Naive thymus-derived CD8-positive, alpha-beta T cell (primary cell): ENCODE results near the gene ATG12. TPM values are rescaled to one million over a fixed set of nuclear protein-coding genes. Genes with fewer than 3 reads are reported as not detected.

Experiments used
- ATAC-seq, 2 donors: fragments of 150-1000 bp; cut with Tn5 transposase in 1 of 2; sonication (Bioruptor Pico), chemical (Tn5 transposase) in 1 of 2; 1 replicate in 1 of 2; 2 replicates in 1 of 2; pipeline ENCODE4 v1.10.0; 2021; ENCODE audit warnings: mild to moderate bottlenecking in 2 of 2, moderate library complexity in 2 of 2
- POLR2A ChIA-PET: fragments of 350-600 bp; sonication (Branson Sonifier 250); formaldehyde crosslinking; loops from one replicate; lab custom pipeline; 2021; ENCODE audit warnings: antibody characterized with exemption; lab: Charles Lee
- DNase-seq, 10 donors: peaks; one replicate each; pipeline versions ENCODE4 v3.0.0 to v3.0.0-alpha.2; 2020 to 2022
- H3K27ac Mint-ChIP-seq, 10 donors: one replicate each; pipeline ENCODE4 v1.8.0; 2020 to 2022; ENCODE audit warnings: mild to moderate bottlenecking in 10 of 10, mixed read lengths in 10 of 10, moderate library complexity in 4 of 10, inconsistent platforms in 1 of 10
- H3K27me3 Mint-ChIP-seq, 5 donors: one replicate each; pipeline ENCODE4 v1.8.0; 2021 to 2022; ENCODE audit warnings: mixed read lengths in 5 of 5
- H3K36me3 Mint-ChIP-seq, 3 donors: one replicate each; pipeline ENCODE4 v1.8.0; 2020 to 2022; ENCODE audit warnings: mixed read lengths in 3 of 3, mild to moderate bottlenecking in 2 of 3, inconsistent platforms in 1 of 3
- H3K4me1 Mint-ChIP-seq, 4 donors: one replicate each; pipeline ENCODE4 v1.8.0; 2021 to 2022; ENCODE audit warnings: mixed read lengths in 4 of 4
- H3K4me3 Mint-ChIP-seq, 10 donors: one replicate each; pipeline ENCODE4 v1.8.0; 2020 to 2022; ENCODE audit warnings: mild to moderate bottlenecking in 10 of 10, mixed read lengths in 10 of 10, moderate library complexity in 6 of 10, inconsistent platforms in 1 of 10
- H3K9me3 Mint-ChIP-seq, 9 donors: one replicate each; pipeline ENCODE4 v1.8.0; 2020 to 2022; ENCODE audit warnings: mixed read lengths in 9 of 9, mild to moderate bottlenecking in 3 of 9, inconsistent platforms in 1 of 9, moderate library complexity in 1 of 9
- polyA plus RNA-seq, 3 donors: library from polyadenylated mRNA; unstranded; fragments of 300-500 nt; fragmentation: Illumina TruSeq; gene quantifications; one replicate each; pipeline ENCODE4 v1.2.3, GENCODE V29; 2021
- total RNA-seq, 8 experiments: library from RNA in 2 of 8; stranded (reverse) in 2 of 8; gene quantifications; one replicate each; pipeline ENCODE4 v1.2.3 and lab custom pipeline; 2021 to 2026

Gene ATG12
- total and polyA plus RNA-seq, 5 experiments from 2014 or later: 71.6 to 126 (median 90.6) TPM

DNA sequence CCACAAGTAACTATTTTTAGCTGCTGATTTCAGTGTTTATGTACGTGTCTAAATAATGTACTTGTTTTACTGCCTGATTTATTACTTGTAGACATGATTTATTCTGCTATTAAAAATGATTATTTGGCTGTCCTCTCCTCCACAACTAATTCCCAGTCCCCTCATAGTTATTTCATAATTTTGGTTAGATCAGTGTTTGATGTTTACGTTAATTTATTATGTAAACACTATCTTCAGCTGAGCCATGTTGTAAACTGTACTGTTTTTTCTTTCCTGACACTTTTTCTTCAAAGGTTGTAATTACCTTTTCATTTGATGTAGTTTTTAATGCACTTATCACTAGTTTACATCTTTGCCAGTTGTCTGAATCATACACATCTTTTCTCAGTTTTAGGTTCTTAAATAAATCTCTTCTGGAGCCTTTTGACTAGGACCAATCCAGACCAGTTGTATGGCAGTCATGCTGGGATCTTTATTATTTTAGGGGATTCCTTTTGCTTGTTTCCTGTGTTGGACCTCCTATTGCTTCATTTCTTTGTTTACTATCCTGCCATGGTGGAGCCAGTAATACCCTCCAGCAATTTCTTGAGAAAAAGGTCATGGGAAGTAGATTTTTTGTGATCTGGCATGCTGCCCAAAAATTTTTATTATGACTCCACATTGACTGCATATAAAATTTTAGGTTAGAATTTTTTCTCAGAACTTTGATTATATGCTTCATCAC, 16.4 kb upstream of the ATG12 start:
- DNase-seq (no peak), ATAC-seq (no peak)
- Mint-ChIP-seq H3K4me3 (no peak overlapping the region), H3K27me3 (no peaks in the 10 kb centered on the region), H3K4me1 (peaks cover 14 to 55% (median 20%) of the 10 kb centered on the region in 4 donors), H3K27ac (no peak overlapping the region), H3K36me3 (peaks cover 4 to 18% (median 14%) of the 10 kb centered on the region in 3 donors), H3K9me3 (peaks cover 0 to 11% (median 5%) of the 10 kb centered on the region in 9 donors)
- POLR2A ChIA-PET: no interaction called here

DNA sequence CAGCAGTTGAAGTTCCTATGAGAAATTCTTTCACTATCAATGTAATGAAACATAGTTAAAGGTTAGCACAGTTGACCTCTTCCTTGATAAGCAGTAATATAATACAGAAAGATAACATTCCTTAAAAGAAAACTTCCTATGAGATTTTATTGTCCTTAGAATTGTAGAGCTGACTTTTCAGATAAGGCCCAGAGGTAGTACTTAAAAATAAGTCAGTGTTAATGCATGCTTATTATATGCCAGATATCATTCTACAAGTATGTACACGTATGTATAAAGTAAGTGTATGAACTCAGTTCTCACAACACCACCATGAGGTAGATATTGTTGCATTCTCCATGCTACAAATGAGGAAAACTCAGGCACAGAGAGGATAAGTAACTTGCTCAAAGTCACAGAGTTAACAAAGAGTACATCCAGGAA, 15.7 kb upstream of the ATG12 start:
- Mint-ChIP-seq H3K27me3 (no peaks in the 10 kb centered on the region), H3K4me3 (no peak overlapping the region), H3K36me3 (peaks cover 4 to 16% (median 14%) of the 10 kb centered on the region in 3 donors), H3K9me3 (peaks cover 0 to 11% (median 5%) of the 10 kb centered on the region in 9 donors), H3K4me1 (peaks cover 14 to 55% (median 21%) of the 10 kb centered on the region in 4 donors), H3K27ac (no peak overlapping the region)
- POLR2A ChIA-PET: no interaction called here
- ATAC-seq: no peak
- no peak for DNase-seq

DNA sequence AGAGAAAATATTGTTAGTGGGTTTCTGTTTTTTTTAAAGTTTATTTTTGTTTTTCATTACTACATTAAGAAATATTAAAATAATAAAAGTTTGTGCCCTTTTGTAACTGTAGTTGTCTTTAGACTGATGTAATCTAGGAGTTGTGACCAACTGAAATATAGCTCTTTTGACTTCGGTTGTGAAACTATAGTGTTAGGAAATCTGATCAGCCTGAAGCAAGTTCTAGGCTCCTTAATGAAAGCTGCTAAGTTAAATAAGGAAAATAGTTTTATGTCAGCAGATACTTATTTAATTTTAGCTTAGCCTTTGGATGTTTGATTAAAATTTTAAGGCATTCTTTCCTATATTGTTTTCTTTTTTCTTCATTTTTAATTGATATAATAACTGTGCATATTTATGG, 14.6 kb upstream of the ATG12 start:
- Mint-ChIP-seq H3K36me3 (peaks cover 4 to 16% (median 14%) of the 10 kb centered on the region in 3 donors), H3K27me3 (no peaks in the 10 kb centered on the region), H3K4me3 (no peak overlapping the region), H3K9me3 (peaks cover 0 to 11% (median 5%) of the 10 kb centered on the region in 9 donors), H3K27ac (no peak overlapping the region), H3K4me1 (peaks cover 12 to 52% (median 19%) of the 10 kb centered on the region in 4 donors)
- no peak for DNase-seq
- POLR2A ChIA-PET: no interaction called here
- no peak for ATAC-seq

DNA sequence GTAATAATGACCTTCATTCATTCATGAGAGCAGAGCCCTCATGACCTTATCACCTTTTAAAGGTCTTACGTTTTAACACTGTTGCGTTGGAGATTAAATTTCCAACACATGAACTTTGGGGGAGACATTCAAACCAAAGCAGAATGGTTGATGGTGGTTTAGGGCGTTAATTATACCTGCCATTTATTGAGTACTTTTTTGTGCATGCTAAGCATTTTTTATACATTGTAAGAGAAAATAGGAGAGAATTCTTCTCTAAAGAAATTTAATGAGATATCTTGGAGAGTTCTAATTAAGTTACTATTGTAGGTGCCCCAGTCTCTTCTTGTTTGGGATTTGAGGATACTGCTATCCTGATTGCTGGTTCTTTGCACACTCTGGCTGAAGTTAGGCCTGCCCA, 12.8 kb upstream of the ATG12 start:
- Mint-ChIP-seq H3K27ac (no peak overlapping the region), H3K36me3 (peaks cover 4 to 15% (median 14%) of the 10 kb centered on the region in 3 donors), H3K4me3 (no peak overlapping the region), H3K9me3 (peaks cover 0 to 11% (median 5%) of the 10 kb centered on the region in 9 donors), H3K4me1 (peaks cover 11 to 49% (median 23%) of the 10 kb centered on the region in 4 donors), H3K27me3 (no peaks in the 10 kb centered on the region)
- DNase-seq (no peak), ATAC-seq (no peak)
- POLR2A ChIA-PET: no interaction called here

DNA sequence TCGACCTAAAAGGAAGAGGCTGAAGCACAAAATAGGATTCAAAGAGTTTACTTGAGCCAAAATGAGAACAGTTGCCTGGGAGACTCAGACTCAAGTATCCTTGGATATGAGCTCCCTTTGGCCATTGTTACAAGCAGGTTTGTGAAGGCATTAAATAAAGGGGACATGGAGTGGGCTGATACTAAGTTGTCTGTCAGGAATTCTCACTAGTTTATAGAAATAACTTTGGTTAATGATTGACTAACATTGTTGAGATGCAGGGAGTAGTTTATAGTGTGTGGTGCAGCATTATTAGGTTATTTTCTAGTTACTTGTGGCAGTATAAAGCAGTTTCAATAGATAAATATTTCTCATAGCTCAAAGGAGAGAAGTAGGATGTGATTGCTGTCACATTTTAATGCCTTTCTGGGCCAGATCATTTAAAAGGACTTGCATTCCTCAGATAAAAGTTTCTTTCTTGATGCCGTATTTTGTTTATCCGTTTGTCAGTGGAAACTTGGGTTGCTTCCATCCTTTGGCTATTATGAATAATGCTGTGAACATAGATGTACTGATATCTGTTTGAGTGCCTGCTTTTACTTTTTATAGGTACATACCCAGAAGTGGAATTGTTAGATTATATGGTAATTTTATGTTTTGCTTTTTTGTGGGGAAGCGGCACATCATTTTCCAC, 9.5 kb upstream of the ATG12 start:
- Mint-ChIP-seq H3K27ac (no peak overlapping the region), H3K4me1 (peaks cover 6 to 32% (median 14%) of the 10 kb centered on the region in 4 donors), H3K9me3 (peaks cover 0 to 11% (median 5%) of the 10 kb centered on the region in 9 donors), H3K36me3 (peaks cover 4 to 15% (median 14%) of the 10 kb centered on the region in 3 donors), H3K27me3 (no peaks in the 10 kb centered on the region), H3K4me3 (no peak overlapping the region)
- DNase-seq (no peak), ATAC-seq (no peak)
- POLR2A ChIA-PET: no interaction called here

DNA sequence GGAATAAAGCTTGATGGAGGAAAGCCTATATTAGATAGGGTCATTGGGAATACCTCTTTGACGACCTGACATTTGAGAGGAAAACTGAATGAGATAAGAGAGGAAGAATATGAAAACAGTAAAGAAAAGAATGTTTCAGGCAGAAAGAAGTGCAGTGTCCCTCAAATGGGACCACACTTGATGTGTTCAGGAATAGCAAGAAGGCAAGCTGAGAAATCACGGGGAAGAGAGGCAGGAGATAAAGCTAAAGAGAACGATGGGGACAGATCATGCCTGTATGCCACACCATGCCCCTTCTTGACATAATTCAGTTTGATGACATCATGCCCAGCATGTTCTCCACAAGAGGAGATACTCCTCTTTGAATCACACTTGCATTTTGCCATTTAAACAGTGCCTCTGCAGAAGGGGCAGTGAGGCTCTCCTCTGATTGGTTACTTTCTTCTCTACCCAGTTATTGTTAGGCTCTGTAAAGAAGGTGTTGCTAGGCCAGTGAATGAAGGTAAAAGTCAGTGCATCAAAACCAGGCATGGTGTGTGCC, 8.0 kb upstream of the ATG12 start:
- peaks cover 11 to 36% (median 23%) of the 10 kb centered on the region in 4 donors for H3K4me1 Mint-ChIP-seq
- no peaks in the 10 kb centered on the region for H3K27me3 Mint-ChIP-seq
- POLR2A ChIA-PET: no interaction called here
- H3K4me3 Mint-ChIP-seq: no peak overlapping the region
- peaks cover 4 to 15% (median 10%) of the 10 kb centered on the region in 3 donors for H3K36me3 Mint-ChIP-seq
- ATAC-seq: no peak
- DNase-seq: no peak
- H3K9me3 Mint-ChIP-seq: peaks cover 0 to 11% (median 5%) of the 10 kb centered on the region in 9 donors
- H3K27ac Mint-ChIP-seq: peak overlapping the region in 3 of 10 donors; percentile 9 to 20 (median 11)

DNA sequence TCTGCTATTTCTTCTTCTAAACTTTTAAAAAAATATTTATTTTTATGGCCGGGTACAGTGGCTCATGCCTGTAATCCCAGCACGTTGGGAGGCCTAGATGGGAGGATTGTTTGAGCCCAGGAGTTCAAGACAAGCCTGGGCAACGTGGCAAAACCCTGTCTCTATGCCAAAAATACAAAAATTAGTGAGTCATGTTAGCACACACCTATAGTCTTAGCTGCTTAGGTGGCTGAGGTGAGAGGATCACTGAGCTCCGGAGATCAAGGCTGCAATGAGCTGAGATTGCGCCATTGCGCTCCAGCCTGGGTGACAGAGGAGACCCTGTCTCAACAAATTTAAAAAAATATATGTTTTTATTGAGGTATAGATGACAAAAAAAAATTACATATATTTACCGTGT, 5.9 kb upstream of the ATG12 start:
- DNase-seq (no peak), ATAC-seq (no peak)
- Mint-ChIP-seq H3K9me3 (no peaks in the 10 kb centered on the region), H3K27me3 (no peaks in the 10 kb centered on the region), H3K4me1 (peaks cover 12 to 52% (median 38%) of the 10 kb centered on the region in 4 donors), H3K4me3 (no peak overlapping the region), H3K27ac (no peak overlapping the region), H3K36me3 (peaks cover 0 to 3% (median 0%) of the 10 kb centered on the region in 3 donors)
- POLR2A ChIA-PET: no interaction called here

DNA sequence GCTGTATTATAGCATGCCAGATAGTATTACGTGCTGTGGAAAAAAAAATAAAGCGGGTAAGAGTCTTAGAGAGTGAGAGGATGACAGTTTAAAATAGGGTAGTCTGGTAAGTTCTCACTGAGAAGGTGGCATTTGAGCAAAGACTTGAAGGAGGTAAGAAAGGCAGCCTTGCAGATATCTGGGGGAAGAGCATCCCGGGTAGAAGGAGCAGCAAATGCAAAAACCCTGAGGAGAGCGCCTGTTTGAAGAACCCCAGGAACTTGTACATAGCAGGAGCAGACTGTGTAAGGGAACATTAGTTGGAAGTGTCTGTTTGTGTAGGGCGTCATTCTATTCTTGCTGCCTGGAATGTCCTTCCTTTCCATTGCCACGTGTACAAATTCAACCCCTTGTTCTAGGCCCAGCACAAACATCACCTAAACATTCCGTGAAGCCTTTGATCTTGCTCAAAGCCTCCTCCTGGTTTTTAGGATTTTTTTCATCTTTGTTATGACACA, 3.0 kb upstream of the ATG12 start:
- Mint-ChIP-seq H3K27ac (peak overlapping the region in 1 of 10 donors; percentile 60), H3K27me3 (no peaks in the 10 kb centered on the region), H3K4me3 (no peak overlapping the region), H3K36me3 (peaks cover 0 to 5% (median 4%) of the 10 kb centered on the region in 3 donors), H3K4me1 (peaks cover 18 to 56% (median 47%) of the 10 kb centered on the region in 4 donors), H3K9me3 (no peaks in the 10 kb centered on the region)
- no peak for DNase-seq
- POLR2A ChIA-PET: no interaction called here
- no peak for ATAC-seq

DNA sequence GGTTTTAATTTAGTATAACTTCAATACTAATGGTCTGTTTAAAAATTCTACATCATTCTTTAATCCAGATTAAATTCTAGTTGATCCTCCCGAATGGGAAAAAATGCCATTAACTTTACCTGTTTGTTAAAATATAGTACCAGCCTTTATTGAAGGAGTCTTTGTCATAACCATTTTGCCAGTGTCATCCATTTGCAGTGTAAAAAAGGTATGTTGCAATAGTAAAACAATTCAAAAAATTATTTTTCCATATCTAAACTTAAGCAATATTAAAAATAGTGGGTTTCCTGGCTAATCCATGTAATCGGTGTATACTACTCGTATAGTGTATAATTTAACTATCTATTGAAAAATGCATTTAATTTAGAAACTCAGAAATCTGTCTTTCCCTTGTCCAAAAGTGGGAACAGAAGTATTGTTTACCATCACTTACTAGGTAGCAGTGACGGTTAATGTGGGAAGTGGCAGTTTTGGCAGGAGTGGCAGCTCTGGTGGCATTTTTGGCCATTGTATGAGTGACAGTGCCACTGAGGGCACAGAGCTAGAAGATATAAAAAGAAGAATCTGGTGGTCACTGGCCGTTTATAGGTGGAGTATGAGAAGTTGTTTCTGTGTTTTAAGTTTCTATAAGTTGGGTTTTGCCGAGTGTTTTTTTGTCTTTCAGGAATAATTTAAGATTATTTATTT, 2.2 kb upstream of the ATG12 start:
- Mint-ChIP-seq H3K27ac (peak overlapping the region in 2 of 10 donors; percentile 95 to 97), H3K36me3 (peaks cover 0 to 8% (median 4%) of the 10 kb centered on the region in 3 donors), H3K9me3 (no peaks in the 10 kb centered on the region), H3K27me3 (no peaks in the 10 kb centered on the region), H3K4me1 (peaks cover 18 to 59% (median 48%) of the 10 kb centered on the region in 4 donors), H3K4me3 (peak overlapping the region in 9 of 10 donors; percentile 91 to 100 (median 98))
- DNase-seq (no peak), ATAC-seq (no peak)
- POLR2A ChIA-PET: interaction anchor here (1.3 to 5.1 kb wide), 2 partner anchors 241 to 299 kb away, joined by 3 to 22 read pairs; partner anchors contain the start of genes COMMD10 and FEM1C

DNA sequence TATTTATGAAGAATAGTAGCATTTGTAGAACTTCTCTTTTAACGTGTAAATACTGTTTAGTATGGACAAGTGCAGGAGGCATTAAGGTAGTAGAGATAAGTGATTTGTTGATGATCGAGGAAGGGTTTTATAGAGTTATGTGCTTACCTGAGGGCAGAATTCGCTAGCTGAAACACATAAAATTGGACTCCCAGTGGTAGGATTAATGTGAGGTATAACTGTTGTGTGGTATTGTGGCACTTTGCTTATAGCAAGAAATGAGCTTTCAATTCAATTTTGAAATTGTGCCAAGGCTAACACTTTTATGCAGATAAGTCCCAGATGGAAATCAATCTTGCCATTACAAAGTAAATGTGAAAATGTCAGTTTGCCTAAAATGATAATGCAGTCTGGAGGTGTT, 1.6 kb upstream of the ATG12 start:
- POLR2A ChIA-PET: interaction anchor here (1.1 to 5.1 kb wide), 3 partner anchors 218 to 298 kb away, joined by 3 to 22 read pairs (median 5); partner anchors contain the start of genes COMMD10, FEM1C and TMED7
- Mint-ChIP-seq H3K9me3 (no peaks in the 10 kb centered on the region), H3K4me3 (peak overlapping the region; percentile 91 to 100 (median 98)), H3K36me3 (peaks cover 0 to 9% (median 4%) of the 10 kb centered on the region in 3 donors), H3K4me1 (peaks cover 18 to 66% (median 48%) of the 10 kb centered on the region in 4 donors), H3K27me3 (no peaks in the 10 kb centered on the region), H3K27ac (peak overlapping the region in 9 of 10 donors; percentile 54 to 98 (median 97))
- DNase-seq (peak in 1 of 10 donors; percentile 14), ATAC-seq (no peak)

DNA sequence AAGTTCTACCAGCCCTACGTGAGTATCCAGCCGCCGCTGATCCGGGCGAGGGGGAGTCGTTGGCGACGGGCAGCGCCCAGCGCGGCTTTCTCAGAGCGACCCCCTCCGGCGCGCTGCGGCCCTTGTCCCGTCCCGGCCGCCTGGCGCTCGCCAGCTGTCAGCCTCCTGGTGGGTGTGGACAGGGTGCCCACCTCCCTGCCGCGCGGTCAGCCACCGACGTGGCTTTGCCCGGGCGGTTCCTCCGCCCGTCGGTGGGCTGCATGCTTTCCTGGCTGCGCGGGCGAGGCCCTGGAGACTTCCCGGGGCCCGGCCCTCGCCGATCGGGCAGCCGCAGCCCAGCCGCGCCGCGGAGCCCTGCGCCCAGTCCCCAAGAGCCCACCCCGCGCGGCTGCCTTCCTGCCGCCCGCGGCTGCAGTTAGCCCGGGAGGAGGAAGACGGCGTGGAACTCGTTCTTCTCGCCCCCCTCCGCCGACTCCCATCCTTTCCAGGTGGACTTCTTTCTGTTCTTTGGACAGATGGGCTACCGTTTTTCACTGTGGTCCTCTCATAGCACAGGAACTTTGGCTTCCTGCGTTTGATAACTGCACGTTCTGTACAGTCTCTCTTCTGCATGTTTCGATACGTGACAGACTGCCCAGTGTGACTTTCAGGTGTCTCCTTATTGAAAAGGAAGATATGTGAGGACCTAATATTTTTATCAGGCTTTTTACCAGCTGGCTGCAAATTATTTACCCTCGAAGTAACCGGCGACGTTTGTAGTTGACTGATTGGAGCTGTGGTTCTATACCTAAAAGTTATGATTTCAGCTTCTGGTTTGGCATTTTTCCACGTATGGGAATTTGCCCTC, 947 bp upstream of the ATG12 start:
- H3K4me3 Mint-ChIP-seq: peak overlapping the region; percentile 96 to 100 (median 98)
- DNase-seq: peak in 2 of 10 donors; percentile 4 to 5
- H3K36me3 Mint-ChIP-seq: peaks cover 0 to 15% (median 4%) of the 10 kb centered on the region in 3 donors
- POLR2A ChIA-PET: interaction anchor here (1.1 to 5.1 kb wide), 6 partner anchors 214 to 299 kb away, joined by 3 to 22 read pairs (median 8); partner anchors contain the start of genes COMMD10, FEM1C and TMED7
- no peaks in the 10 kb centered on the region for H3K27me3 Mint-ChIP-seq
- H3K4me1 Mint-ChIP-seq: peaks cover 18 to 72% (median 51%) of the 10 kb centered on the region in 4 donors
- H3K27ac Mint-ChIP-seq: peak overlapping the region; percentile 54 to 100 (median 98)
- peak; percentile 9 to 32 for ATAC-seq
- H3K9me3 Mint-ChIP-seq: no peaks in the 10 kb centered on the region
